ENCODE measurements around the gene MAP3K12.

DNA sequence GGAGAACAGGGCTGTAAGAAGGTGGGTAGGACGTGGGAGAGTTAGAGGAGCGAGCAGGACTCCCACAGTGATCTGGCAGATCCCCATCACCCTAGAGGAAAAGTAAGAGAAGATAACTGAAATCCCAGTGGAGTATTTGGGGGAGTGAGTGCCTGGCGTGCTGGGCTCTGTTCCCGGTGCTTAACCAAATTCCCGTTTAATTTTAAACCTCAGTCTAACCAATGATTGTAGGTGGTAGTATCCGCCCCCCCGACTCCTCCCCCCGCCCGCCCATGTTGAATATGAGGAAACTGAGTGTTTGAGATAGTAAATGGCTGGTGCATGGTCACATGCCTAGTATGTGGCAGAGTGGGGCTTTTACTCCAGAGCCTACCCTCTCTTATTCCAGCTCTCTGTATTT is 3.1 kb upstream of the MAP3K12 start:
- TF ChIP-seq, protein P1, sequence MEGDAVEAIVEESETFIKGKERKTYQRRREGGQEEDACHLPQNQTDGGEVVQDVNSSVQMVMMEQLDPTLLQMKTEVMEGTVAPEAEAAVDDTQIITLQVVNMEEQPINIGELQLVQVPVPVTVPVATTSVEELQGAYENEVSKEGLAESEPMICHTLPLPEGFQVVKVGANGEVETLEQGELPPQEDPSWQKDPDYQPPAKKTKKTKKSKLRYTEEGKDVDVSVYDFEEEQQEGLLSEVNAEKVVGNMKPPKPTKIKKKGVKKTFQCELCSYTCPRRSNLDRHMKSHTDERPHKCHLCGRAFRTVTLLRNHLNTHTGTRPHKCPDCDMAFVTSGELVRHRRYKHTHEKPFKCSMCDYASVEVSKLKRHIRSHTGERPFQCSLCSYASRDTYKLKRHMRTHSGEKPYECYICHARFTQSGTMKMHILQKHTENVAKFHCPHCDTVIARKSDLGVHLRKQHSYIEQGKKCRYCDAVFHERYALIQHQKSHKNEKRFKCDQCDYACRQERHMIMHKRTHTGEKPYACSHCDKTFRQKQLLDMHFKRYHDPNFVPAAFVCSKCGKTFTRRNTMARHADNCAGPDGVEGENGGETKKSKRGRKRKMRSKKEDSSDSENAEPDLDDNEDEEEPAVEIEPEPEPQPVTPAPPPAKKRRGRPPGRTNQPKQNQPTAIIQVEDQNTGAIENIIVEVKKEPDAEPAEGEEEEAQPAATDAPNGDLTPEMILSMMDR (conservative IDR thresholded peaks at IDR 0.05; ENCODE audit: low read depth, low read length): no peak
- TF ChIP-seq EZH2 (IDR thresholded peaks at IDR 0.05; ENCODE audit: low read length, unreplicated experiment): no peak
- no peak for TF ChIP-seq EZH2phosphoT487 (IDR thresholded peaks at IDR 0.05; ENCODE audit: borderline replicate concordance, low read length)

Measured in PC-3 (cell line).